GM19463 (cell line): ENCODE results near the gene THAP8.

ENCODE experiments used
- ATAC-seq: cut with Tn5 transposase; IDR thresholded peaks from one replicate; pipeline ENCODE4 v1.9.1; 2021; ENCODE audit warnings: mild to moderate bottlenecking, moderate library complexity; ENCODE audit not compliant: unreplicated experiment

The THAP8 gene, protein sequence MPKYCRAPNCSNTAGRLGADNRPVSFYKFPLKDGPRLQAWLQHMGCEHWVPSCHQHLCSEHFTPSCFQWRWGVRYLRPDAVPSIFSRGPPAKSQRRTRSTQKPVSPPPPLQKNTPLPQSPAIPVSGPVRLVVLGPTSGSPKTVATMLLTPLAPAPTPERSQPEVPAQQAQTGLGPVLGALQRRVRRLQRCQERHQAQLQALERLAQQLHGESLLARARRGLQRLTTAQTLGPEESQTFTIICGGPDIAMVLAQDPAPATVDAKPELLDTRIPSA

GRCh38 chr19:36054119-36054732 lies at the start of gene THAP8:
Gene THAP8 (minus strand): TSS chr19:36054285. CDS start chr19:36054217, 68 bp downstream.
- peak; percentile 82 for ATAC-seq

DNA sequence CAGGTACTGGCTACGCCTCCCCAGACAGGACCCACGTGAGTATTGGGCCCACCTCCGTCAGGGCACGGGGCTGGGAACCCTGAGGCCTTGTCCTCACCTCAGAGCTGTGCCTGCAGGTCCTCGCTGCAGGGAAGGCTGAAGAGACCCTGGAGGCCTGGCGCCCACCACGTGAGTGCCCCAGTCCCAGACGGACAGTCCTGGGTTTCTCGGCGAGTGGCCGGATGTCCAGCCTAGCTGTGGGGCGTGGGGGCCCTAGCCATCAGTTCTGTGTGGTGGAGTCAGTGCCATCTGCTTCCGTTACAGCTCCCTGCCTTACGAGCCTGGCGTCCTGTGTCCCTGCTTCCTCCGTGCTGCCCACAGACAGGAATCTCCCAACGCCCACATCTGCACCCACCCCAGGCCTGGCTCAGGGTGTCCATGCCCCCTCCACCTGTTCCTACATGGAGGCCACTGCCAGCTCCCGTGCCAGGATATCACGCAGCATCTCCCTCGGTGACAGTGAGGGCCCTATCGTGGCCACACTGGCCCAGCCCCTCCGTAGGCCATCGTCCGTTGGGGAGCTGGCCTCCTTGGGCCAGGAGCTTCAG lies 49.0 kb upstream of the THAP8 start:
- ATAC-seq: no peak

DNA sequence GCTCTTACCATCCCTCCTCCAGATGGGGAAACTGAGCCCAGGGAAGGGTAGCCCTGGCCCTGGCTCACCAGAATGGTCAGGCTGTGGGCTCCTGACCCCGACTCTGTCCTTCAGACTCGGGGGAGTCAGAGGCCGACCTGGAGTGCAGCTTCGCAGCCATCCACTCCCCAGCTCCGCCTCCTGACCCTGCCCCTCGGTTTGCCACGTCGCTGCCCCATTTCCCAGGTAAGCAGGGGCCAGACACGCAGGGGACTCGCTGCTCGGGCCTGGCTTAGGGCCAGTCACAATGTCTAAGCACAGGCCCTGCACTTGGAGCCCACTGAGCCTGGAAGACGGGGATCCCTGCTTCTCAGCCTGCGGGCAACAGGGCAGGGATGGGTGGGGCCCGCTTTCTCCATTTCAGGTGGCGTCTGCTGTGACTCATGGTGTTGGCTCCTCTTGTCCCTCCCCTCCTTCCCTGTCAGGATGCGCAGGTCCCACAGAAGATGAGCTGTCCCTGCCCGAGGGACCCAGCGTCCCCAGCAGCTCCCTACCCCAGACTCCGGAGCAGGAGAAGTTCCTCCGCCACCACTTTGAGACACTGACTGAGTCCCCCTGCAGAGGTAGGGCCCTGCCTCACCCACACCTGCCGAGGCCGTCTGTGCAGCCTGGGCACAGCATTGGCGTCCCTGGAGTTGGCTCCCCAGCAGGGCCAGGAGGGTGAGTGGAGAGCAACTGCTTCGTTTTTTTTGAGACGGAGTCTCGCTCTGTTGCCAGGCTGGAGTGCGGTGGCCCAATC lies 47.7 kb upstream of the THAP8 start:
- ATAC-seq: no peak

GRCh38 chr19:36100476-36100875 lies 46.4 kb upstream of the THAP8 start:
- no peak for ATAC-seq

GRCh38 chr19:36099166-36099785 lies 45.2 kb upstream of the THAP8 start:
- ATAC-seq: no peak

- no peak for ATAC-seq
Measured at GRCh38 chr19:36097036-36097435, 43.0 kb upstream of the THAP8 start.

- ATAC-seq: no peak
Measured at GRCh38 chr19:36093687-36094086, 39.6 kb upstream of the THAP8 start.

- ATAC-seq: no peak
Measured at GRCh38 chr19:36093146-36093662, 39.1 kb upstream of the THAP8 start.

GRCh38 chr19:36092566-36092965 lies 38.5 kb upstream of the THAP8 start:
- ATAC-seq: no peak

DNA sequence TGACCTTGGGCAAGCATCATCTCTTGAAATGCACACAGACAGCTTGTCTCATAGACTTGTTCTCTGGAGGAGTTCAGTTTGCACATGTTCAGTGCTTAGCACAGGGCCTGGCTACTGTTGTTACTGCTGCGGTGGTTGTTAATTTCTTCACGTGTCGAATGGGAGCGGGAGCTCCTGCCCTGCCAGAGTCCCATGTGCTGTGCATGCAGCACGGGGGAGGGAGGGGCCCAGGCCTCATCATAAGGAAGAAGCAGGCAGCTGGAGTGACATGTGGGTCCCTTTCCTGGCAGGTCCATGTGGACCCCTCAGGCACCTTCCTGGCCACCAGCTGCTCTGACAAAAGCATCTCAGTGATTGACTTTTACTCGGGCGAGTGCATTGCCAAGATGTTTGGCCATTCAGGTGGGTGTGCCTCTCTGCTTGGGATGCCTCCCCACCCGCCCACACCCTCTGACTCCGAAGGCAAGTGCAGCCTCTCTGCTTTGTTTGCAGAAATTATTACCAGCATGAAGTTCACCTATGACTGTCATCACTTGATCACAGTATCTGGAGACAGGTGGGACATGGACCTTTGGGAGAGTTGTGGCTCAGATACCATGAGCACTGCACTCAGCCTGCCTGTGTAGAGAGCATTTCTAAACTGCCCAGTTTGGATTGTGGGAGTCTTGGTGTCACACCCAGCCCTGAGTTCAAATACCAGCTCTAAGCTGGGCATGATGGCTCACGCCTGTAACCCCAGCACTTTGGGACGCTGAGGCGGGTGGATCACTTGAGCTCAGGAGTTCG lies 37.0 kb upstream of the THAP8 start:
- ATAC-seq: no peak

GRCh38 chr19:36089847-36090246 lies 35.8 kb upstream of the THAP8 start:
- no peak for ATAC-seq

DNA sequence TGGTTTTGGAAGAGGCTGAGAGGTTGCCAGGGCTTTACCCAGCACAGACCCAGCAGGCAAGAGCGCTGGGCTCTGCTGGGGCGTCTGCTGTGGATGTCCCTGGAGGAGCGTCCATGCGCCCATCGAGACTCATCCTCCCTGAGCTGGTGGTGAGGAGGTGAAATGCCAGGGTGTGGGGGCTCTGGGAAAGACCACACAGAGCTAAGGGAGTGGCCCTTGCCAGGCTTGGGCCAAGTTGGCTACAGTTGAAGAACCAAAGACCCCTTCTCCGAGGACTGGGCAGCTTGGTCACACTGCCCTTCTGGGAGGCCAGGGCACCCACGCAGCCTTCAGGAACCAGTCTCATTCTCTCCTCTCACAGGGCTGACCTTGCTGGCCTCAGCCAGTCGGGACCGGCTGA lies 32.2 kb upstream of the THAP8 start:
- no peak for ATAC-seq

DNA sequence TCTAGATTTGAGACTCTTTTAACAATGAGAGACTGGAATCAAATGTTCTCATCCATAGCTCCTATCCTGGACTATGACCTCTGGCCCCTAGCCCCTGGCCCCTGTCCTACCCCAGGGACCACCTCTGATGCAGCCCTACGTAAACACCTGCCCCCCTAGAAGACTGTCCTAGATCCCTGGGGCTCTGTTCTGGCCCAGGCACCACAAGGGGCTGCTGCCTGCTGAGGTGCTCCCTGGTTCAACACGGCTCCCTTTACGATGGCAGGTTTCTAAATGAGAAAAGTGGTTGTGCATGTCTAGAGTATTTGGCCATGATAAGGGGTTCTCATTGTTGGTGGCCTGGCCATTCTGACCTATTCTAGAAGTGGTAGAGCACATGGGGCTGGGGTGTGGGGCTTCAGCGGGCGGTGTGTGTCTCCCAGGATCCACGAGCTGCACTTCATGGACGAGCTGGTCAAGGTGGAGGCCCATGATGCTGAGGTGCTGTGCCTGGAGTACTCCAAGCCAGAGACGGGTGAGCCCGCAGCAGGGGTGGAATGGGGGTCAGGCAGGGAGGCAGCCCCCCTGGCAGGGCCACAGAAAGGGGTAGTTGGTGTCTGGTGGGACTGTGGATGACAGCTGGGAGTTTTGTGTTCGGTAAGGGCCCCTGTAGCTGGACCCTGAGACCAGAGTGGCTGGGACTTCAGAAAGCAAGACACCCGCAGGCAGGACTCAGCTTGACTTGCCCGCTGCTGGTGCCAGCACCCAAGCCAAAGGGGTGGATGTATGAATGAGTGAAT lies 30.3 kb upstream of the THAP8 start:
- ATAC-seq: no peak

DNA sequence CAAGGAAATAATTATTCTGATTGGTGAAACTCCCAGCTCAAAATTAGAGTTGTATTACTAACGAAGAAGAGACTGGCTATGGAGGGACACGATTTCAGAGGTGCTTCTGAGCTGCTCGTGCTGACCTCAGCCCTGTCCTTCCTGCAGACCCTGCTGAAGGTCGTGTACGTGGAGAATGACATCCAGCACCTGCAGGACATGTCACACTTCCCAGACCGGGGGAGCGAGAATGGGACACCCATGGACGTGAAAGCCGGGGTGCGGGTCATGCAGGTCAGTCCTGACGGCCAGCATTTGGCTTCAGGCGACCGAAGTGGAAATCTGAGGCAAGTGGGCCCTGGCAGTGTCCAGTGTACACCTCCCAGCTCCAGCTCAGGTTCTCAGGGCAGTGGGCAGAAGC lies 28.8 kb upstream of the THAP8 start:
- ATAC-seq: no peak

GRCh38 chr19:36081894-36082293 lies 27.8 kb upstream of the THAP8 start:
- ATAC-seq: no peak

- no peak for ATAC-seq
Measured at GRCh38 chr19:36081385-36081784, 27.3 kb upstream of the THAP8 start.

GRCh38 chr19:36079389-36079945 lies 25.4 kb upstream of the THAP8 start:
- ATAC-seq: no peak

GRCh38 chr19:36073121-36073876 lies 19.2 kb upstream of the THAP8 start:
- no peak for ATAC-seq
